Left lobe of liver (tissue), 2 donors: Measurements from ENCODE around the gene KRTAP5-5. TPM values are rescaled to one million over a fixed set of nuclear protein-coding genes. Genes with fewer than 3 reads are reported as not detected.
"Not testable (repeated sequence)": the region's sequence is repeated elsewhere in the genome, so short reads cannot be mapped to it uniquely, and the experiment has no call there.

Experiments used
- ATAC-seq: fragments of 200-7000 bp; cut with Tn5 transposase; one replicate; pipeline ENCODE4 v1.9.1; 2020; ENCODE audit warnings: mild to moderate bottlenecking, moderate library complexity
- DNase-seq: peaks from one replicate; pipeline ENCODE4 v3.0.0-alpha.2; 2020; ENCODE audit warnings: low spot score
- total RNA-seq: library from RNA; stranded (reverse); gene quantifications from one replicate; pipeline ENCODE4 v1.2.1, GENCODE V29; 2021
- donor health status: DM: no; HTN: no; CAD: no; lungs with moderate emphysema.
- donor health status: DM: no; HTN: yes; CAD: no.

KRTAP5-5 gene
- total RNA-seq, 1 donor from 2014 or later: not detected

GRCh38 chr11:1607156-1607845 is 22.3 kb upstream of the KRTAP5-5 start:
- not testable (repeated sequence) for ATAC-seq, DNase-seq

GRCh38 chr11:1607901-1608300 is 21.7 kb upstream of the KRTAP5-5 start:
- not testable (repeated sequence) for DNase-seq, ATAC-seq

DNA sequence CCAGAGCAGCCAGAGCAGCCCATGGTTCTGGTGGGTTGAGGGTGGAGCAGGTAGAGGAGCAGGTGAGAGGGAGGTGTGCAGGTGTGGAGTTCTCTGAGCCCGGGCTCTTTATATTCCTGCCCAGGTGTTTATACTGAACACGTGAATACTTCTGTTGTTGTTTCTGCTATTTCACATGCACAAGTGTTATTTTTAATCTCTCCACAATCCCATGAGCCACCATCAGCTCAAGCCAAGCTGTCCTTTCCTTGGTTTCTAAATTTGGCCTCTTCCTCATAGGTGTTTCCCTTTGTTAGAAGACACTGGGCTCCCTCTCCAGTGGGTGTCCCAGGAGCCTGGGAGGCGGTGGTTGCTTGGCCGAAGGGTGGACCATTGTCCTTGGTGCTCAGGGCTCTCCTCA is 21.2 kb upstream of the KRTAP5-5 start, which contains the start of gene KRTAP5-3:
KRTAP5-3 (minus strand) TSS at position 101 of the 400 bp plus-strand sequence; CDS start at position 23, 78 bp downstream.
- ATAC-seq (no peak), DNase-seq (no peak)

- DNase-seq (no peak), ATAC-seq (no peak)
These were observed 11.3 kb upstream of the KRTAP5-5 start for GRCh38 chr11:1618231-1618630.

GRCh38 chr11:1619449-1619848 is 10.1 kb upstream of the KRTAP5-5 start:
- DNase-seq: no peak
- peak; percentile 43 for ATAC-seq

- ATAC-seq: no peak
- no peak for DNase-seq
These were observed 7.5 kb upstream of the KRTAP5-5 start, which contains the start of gene KRTAP5-4 for GRCh38 chr11:1622086-1622485. Gene KRTAP5-4 (minus strand): TSS chr11:1622138. CDS start chr11:1622093, 45 bp downstream.

GRCh38 chr11:1623716-1624115 is 5.9 kb upstream of the KRTAP5-5 start:
- DNase-seq (no peak), ATAC-seq (no peak)

DNA sequence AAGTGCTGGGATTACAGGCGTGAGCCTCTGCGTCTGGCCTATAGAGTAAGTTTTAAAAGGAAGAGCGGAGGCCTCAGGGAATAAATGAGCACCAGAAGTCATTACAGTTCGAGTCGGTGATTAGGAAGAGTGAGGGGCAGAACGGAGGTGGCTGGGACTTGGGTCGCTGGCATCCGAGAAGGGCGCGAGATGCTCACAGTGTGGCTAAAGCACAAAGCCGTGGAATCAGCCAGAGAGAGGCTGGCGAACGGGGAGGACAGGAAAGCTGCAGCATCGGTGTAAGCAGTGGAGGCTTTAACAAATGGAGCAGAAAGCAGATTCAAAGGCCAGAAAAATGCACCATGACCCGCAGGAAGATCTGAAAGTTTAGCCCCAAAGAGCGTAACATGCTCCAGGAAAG is 5.0 kb upstream of the KRTAP5-5 start:
- DNase-seq (no peak), ATAC-seq (no peak)

DNA sequence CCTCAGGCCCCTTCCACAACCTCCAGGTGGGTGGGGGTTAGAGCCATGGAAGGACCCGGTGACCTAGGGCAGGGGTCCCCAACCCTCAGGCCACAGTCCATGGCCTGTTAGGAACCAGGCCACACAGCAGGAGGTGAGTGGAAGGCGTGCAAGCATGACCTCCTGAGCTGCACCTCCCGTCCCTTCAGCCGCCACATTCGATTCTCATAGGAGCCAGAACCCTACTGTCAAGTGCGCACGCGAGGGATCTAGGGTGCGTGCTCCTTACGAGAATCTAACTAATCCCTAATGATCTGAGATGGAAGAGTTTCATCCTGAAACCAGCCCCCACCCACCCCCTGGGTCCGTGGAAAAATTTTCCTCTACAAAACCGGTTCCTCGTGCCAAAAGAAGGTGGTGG is 4.0 kb upstream of the KRTAP5-5 start:
- ATAC-seq: no peak
- no peak for DNase-seq

GRCh38 chr11:1628506-1629325 is 859 bp upstream of the KRTAP5-5 start:
- DNase-seq: no peak
- ATAC-seq: peak; percentile 93

DNA sequence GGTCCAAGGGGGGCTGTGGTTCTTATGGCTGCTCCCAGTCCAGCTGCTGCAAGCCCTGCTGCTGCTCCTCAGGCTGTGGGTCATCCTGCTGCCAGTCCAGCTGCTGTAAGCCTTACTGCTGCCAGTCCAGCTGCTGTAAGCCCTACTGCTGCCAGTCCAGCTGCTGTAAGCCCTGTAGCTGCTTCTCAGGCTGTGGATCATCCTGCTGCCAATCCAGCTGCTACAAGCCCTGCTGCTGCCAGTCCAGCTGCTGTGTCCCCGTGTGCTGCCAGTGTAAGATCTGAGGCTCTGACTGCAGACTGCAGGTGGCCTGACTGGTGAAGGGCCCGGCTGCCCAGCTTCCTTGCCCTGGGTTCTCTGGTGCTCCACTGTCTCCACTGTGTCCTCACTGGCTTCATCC is 696 bp downstream of the KRTAP5-5 start:
- no peak for DNase-seq
- no peak for ATAC-seq

- DNase-seq (no peak), ATAC-seq (no peak)
These were observed 1.5 kb downstream of the KRTAP5-5 start for GRCh38 chr11:1631066-1631568.

DNA sequence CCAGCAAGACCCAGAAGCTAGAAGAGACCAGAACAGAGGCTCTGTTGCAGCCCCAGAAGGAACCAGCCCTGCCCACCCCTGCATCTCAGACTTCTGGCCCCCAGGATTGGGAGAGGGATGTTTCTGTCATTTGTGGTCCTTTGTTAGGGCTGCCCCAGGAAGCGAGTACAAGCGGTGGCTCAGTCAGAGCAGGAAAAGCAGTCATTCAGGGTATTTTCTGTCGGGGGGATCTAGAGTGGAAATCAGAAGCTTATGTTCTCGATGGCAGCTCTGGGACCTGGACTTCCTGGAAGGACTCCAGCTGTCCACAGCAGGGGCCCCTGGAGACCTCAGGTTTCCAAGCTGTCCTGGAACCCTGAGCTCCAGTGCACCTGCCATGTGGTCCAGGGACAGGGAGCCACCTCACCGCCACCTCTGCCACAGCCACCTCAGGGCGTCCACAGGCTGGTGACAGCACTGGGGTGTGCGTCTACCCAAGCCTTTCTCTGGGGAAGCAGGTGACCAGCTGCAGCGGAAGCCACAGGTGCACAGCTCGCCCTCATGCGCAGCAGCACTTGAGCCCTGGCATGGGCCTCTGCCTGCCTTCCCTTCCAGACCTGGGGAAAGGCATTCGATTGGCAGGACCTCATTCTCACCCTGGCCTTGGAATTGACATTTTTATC is 2.6 kb downstream of the KRTAP5-5 start:
- DNase-seq: no peak
- no peak for ATAC-seq

DNA sequence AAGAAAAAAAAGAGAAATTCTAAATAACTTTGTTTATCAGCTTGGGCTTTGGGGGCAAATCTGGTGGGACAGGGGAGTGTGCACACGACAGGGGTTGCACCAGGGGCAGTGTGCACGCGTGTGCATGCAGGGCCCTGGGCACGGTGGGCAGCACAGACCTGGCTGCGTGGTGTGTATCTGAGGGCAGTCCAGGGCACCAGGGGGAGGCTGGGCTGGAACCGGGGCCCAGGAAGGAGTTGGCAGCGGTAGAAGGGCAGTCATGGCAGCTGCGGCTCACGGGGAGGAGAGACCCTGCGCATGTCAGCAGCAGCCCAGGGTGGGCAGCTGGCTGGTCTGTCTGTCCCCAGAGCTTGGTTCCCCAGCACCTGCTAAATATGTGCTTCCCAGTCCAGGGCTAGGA is 4.3 kb downstream of the KRTAP5-5 start:
- no peak for DNase-seq
- no peak for ATAC-seq

- DNase-seq (no peak), ATAC-seq (no peak)
These were observed 6.8 kb downstream of the KRTAP5-5 start for GRCh38 chr11:1636291-1636950.

DNA sequence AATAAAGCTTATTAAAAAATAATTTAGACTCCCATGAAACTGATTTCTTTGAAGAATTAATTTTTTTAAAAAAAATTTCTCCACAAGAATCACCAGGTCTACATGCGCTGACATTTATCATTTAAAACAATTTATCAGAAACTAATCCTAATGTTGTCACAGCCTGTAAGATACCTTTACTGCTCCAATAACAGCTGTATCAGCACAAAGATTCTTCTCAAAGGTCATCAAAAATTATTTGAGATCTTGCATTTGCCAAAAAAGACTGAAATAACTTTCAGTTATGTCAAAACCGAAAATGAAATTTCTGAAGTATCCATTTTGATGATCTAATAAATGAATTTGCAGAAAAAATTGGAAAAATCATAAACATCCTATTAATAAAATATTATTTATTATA is 8.1 kb downstream of the KRTAP5-5 start:
- no peak for ATAC-seq

GRCh38 chr11:1638344-1638743 is 8.8 kb downstream of the KRTAP5-5 start:
- ATAC-seq: no peak
- no peak for DNase-seq

More for the DNA sequence above, 8.1 kb downstream of the KRTAP5-5 start:
- no peak for DNase-seq

- DNase-seq: no peak
- no peak for ATAC-seq
These were observed 9.6 kb downstream of the KRTAP5-5 start for GRCh38 chr11:1639102-1639620.

- no peak for ATAC-seq
- DNase-seq: no peak
These were observed 10.1 kb downstream of the KRTAP5-5 start for GRCh38 chr11:1639666-1640065.
